ENCODE results near the gene DLGAP1.

DNA sequence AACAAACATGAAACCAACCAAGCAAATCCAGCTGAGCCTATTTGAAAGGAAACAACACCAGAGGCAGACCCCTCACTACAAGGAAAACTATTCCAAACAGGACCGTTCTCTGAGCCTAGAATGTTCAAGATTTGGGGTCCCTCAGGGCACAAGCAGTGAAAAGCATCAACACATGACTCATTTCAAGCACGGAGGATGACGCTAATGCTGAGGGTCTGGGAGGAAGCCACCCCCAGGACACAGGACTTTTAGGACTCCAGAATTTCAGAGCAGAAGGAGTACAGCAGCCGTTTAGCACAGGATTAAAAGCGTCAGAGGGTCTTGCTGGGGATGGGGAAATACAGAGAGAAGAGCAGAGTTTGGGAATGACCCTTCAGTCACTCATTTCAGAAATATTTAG is 168.9 kb downstream of the DLGAP1 start:
- TF ChIP-seq POLR2AphosphoS5 (IDR thresholded peaks at IDR 0.05; ENCODE audit: low read depth) (no peak), CREB1 (CRISPR knock-in tag; IDR thresholded peaks at IDR 0.05; ENCODE audit: low read depth) (no peak), JUNB (IDR thresholded peaks at IDR 0.05; ENCODE audit: unreplicated experiment) (no peak), EZH2 (IDR thresholded peaks at IDR 0.05; ENCODE audit: low read depth, unreplicated experiment) (no peak), EZH2phosphoT487 (IDR thresholded peaks at IDR 0.05; ENCODE audit: unreplicated experiment) (no peak), STAT1 (IDR thresholded peaks at IDR 0.05; ENCODE audit: unreplicated experiment) (no peak)
- TF ChIP-seq, protein P1, sequence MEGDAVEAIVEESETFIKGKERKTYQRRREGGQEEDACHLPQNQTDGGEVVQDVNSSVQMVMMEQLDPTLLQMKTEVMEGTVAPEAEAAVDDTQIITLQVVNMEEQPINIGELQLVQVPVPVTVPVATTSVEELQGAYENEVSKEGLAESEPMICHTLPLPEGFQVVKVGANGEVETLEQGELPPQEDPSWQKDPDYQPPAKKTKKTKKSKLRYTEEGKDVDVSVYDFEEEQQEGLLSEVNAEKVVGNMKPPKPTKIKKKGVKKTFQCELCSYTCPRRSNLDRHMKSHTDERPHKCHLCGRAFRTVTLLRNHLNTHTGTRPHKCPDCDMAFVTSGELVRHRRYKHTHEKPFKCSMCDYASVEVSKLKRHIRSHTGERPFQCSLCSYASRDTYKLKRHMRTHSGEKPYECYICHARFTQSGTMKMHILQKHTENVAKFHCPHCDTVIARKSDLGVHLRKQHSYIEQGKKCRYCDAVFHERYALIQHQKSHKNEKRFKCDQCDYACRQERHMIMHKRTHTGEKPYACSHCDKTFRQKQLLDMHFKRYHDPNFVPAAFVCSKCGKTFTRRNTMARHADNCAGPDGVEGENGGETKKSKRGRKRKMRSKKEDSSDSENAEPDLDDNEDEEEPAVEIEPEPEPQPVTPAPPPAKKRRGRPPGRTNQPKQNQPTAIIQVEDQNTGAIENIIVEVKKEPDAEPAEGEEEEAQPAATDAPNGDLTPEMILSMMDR (conservative IDR thresholded peaks at IDR 0.05; ENCODE audit: low read depth in 2 of 2), result no peak
- TF ChIP-seq, protein P2, sequence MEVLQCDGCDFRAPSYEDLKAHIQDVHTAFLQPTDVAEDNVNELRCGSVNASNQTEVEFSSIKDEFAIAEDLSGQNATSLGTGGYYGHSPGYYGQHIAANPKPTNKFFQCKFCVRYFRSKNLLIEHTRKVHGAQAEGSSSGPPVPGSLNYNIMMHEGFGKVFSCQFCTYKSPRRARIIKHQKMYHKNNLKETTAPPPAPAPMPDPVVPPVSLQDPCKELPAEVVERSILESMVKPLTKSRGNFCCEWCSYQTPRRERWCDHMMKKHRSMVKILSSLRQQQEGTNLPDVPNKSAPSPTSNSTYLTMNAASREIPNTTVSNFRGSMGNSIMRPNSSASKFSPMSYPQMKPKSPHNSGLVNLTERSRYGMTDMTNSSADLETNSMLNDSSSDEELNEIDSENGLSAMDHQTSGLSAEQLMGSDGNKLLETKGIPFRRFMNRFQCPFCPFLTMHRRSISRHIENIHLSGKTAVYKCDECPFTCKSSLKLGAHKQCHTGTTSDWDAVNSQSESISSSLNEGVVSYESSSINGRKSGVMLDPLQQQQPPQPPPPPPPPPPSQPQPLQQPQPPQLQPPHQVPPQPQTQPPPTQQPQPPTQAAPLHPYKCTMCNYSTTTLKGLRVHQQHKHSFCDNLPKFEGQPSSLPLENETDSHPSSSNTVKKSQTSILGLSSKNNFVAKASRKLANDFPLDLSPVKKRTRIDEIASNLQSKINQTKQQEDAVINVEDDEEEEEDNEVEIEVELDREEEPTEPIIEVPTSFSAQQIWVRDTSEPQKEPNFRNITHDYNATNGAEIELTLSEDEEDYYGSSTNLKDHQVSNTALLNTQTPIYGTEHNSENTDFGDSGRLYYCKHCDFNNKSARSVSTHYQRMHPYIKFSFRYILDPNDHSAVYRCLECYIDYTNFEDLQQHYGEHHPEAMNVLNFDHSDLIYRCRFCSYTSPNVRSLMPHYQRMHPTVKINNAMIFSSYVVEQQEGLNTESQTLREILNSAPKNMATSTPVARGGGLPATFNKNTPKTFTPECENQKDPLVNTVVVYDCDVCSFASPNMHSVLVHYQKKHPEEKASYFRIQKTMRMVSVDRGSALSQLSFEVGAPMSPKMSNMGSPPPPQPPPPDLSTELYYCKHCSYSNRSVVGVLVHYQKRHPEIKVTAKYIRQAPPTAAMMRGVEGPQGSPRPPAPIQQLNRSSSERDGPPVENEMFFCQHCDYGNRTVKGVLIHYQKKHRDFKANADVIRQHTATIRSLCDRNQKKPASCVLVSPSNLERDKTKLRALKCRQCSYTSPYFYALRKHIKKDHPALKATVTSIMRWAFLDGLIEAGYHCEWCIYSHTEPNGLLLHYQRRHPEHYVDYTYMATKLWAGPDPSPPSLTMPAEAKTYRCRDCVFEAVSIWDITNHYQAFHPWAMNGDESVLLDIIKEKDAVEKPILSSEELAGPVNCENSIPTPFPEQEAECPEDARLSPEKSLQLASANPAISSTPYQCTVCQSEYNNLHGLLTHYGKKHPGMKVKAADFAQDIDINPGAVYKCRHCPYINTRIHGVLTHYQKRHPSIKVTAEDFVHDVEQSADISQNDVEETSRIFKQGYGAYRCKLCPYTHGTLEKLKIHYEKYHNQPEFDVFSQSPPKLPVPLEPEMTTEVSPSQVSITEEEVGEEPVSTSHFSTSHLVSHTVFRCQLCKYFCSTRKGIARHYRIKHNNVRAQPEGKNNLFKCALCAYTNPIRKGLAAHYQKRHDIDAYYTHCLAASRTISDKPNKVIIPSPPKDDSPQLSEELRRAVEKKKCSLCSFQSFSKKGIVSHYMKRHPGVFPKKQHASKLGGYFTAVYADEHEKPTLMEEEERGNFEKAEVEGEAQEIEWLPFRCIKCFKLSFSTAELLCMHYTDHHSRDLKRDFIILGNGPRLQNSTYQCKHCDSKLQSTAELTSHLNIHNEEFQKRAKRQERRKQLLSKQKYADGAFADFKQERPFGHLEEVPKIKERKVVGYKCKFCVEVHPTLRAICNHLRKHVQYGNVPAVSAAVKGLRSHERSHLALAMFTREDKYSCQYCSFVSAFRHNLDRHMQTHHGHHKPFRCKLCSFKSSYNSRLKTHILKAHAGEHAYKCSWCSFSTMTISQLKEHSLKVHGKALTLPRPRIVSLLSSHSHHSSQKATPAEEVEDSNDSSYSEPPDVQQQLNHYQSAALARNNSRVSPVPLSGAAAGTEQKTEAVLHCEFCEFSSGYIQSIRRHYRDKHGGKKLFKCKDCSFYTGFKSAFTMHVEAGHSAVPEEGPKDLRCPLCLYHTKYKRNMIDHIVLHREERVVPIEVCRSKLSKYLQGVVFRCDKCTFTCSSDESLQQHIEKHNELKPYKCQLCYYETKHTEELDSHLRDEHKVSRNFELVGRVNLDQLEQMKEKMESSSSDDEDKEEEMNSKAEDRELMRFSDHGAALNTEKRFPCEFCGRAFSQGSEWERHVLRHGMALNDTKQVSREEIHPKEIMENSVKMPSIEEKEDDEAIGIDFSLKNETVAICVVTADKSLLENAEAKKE (CRISPR knock-in tag; IDR thresholded peaks at IDR 0.05), result no peak
- TF ChIP-seq, protein P3, sequence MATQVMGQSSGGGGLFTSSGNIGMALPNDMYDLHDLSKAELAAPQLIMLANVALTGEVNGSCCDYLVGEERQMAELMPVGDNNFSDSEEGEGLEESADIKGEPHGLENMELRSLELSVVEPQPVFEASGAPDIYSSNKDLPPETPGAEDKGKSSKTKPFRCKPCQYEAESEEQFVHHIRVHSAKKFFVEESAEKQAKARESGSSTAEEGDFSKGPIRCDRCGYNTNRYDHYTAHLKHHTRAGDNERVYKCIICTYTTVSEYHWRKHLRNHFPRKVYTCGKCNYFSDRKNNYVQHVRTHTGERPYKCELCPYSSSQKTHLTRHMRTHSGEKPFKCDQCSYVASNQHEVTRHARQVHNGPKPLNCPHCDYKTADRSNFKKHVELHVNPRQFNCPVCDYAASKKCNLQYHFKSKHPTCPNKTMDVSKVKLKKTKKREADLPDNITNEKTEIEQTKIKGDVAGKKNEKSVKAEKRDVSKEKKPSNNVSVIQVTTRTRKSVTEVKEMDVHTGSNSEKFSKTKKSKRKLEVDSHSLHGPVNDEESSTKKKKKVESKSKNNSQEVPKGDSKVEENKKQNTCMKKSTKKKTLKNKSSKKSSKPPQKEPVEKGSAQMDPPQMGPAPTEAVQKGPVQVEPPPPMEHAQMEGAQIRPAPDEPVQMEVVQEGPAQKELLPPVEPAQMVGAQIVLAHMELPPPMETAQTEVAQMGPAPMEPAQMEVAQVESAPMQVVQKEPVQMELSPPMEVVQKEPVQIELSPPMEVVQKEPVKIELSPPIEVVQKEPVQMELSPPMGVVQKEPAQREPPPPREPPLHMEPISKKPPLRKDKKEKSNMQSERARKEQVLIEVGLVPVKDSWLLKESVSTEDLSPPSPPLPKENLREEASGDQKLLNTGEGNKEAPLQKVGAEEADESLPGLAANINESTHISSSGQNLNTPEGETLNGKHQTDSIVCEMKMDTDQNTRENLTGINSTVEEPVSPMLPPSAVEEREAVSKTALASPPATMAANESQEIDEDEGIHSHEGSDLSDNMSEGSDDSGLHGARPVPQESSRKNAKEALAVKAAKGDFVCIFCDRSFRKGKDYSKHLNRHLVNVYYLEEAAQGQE (IDR thresholded peaks at IDR 0.05; ENCODE audit: unreplicated experiment), result no peak
- TF ChIP-seq, protein P4, sequence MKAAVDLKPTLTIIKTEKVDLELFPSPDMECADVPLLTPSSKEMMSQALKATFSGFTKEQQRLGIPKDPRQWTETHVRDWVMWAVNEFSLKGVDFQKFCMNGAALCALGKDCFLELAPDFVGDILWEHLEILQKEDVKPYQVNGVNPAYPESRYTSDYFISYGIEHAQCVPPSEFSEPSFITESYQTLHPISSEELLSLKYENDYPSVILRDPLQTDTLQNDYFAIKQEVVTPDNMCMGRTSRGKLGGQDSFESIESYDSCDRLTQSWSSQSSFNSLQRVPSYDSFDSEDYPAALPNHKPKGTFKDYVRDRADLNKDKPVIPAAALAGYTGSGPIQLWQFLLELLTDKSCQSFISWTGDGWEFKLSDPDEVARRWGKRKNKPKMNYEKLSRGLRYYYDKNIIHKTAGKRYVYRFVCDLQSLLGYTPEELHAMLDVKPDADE (IDR thresholded peaks at IDR 0.05), result no peak

Measured in GM23338 (cell line).